Spleen (tissue), 11 donors: Measurements from ENCODE around the gene EFHD2. TPM values are rescaled to one million over a fixed set of nuclear protein-coding genes. Genes with fewer than 3 reads are reported as not detected.

ENCODE experiments used
- DNase-seq: peaks from one replicate; pipeline ENCODE4 v3.0.0-alpha.2; 2020
- H3K27ac ChIP-seq, 8 donors: fragments of 200-600 bp; sonication (generic) in 7 of 8; 1 replicate in 4 of 8; 2 replicates in 4 of 8; pipeline versions ENCODE4 v1.5.0 to v1.8.0; 2016 to 2021; ENCODE audit warnings: inconsistent platforms in 4 of 8, mild to moderate bottlenecking in 4 of 8, moderate library complexity in 1 of 8
- H3K27me3 ChIP-seq, 7 donors: fragments of 200-600 bp; sonication (generic) in 6 of 7; replicated peaks in 1 of 7; 1 replicate in 4 of 7; 2 replicates in 3 of 7; pipeline versions ENCODE4 v1.5.0 to v1.8.0; 2016 to 2021; ENCODE audit warnings: inconsistent platforms in 3 of 7, mild to moderate bottlenecking in 1 of 7
- H3K36me3 ChIP-seq, 6 donors: fragments of 200-600 bp; sonication (generic) in 5 of 6; 1 replicate in 4 of 6; 2 replicates in 2 of 6; pipeline versions ENCODE4 v1.5.0 to v1.8.0; 2016 to 2021; ENCODE audit warnings: inconsistent platforms in 2 of 6
- H3K4me1 ChIP-seq, 6 donors: fragments of 200-600 bp; sonication (generic) in 5 of 6; 1 replicate in 3 of 6; 2 replicates in 3 of 6; pipeline versions ENCODE4 v1.5.0 to v1.8.0; 2016 to 2021; ENCODE audit warnings: inconsistent platforms in 3 of 6
- H3K4me3 ChIP-seq, 8 donors: fragments of 200-600 bp; sonication (generic) in 7 of 8; 1 replicate in 4 of 8; 2 replicates in 4 of 8; pipeline versions ENCODE4 v1.5.0 to v1.8.0; 2016 to 2021; ENCODE audit warnings: inconsistent platforms in 4 of 8, mild to moderate bottlenecking in 4 of 8, moderate library complexity in 2 of 8
- H3K9me3 ChIP-seq, 8 donors: fragments of 200-600 bp; sonication (generic) in 7 of 8; 1 replicate in 4 of 8; 2 replicates in 4 of 8; pipeline versions ENCODE4 v1.5.0 to v1.8.0; 2016 to 2021; ENCODE audit warnings: inconsistent platforms in 4 of 8
- POLR2A ChIP-seq, 3 donors: fragments of 450-650 bp; IDR thresholded peaks; one replicate each; pipeline ENCODE4 v1.5.1; 2017; ENCODE audit warnings: antibody characterized with exemption in 3 of 3, mild to moderate bottlenecking in 1 of 3
- POLR2AphosphoS5 ChIP-seq, 3 donors: sonication (generic); formaldehyde crosslinking; IDR thresholded peaks; one replicate each; pipeline ENCODE4 v1.5.1; 2017; ENCODE audit warnings: antibody characterized with exemption in 3 of 3
- WGBS, 5 donors: extraction: QIAGEN DNeasy Blood & Tissue Kit in 3 of 5; methylation state at CpG; one replicate each; pipeline versions ENCODE4 v1.1.5 to v1.1.7; 2013 to 2018; 5-methylcytosine and 5-hydroxymethylcytosine counted together
- intact Hi-C: fragments of 100-400 bp; cut with DNase I; formaldehyde crosslinking; loops from one replicate; pipeline ENCODE4 v1.15.0; 2023; ENCODE audit warnings: low total_unique reads
- polyA plus RNA-seq, 3 donors: library from polyadenylated mRNA; stranded (reverse); fragments of 200-250 nt; gene quantifications; one replicate each; pipeline ENCODE4 v1.2.1, GENCODE V29; 2013
- total RNA-seq, 7 donors: library from RNA; depleted of rRNA in 3 of 7; stranded (reverse); fragments of >200 nt in 3 of 7; fragmentation: NEBNext Ultra II Directional in 4 of 7; extraction: Animal tissue kit (Norgen Biotek cat#: 25700) in 4 of 7; gene quantifications; one replicate each; pipeline versions ENCODE4 v1.1.0 to v1.2.1, GENCODE V29; 2016 to 2021
- TF ChIP-seq, protein P1 (sequence below), 11 experiments: fragments of 200-600 bp in 7 of 11; fragments of 450-650 bp in 4 of 11; sonication (generic) in 4 of 11; IDR thresholded peaks in 8 of 11; conservative IDR thresholded peaks in 3 of 11; 1 replicate in 7 of 11; 2 replicates in 4 of 11; pipeline versions ENCODE4 v1.4.0 to v1.8.0; 2016 to 2021; ENCODE audit warnings: antibody characterized with exemption in 11 of 11, inconsistent platforms in 4 of 11, mild to moderate bottlenecking in 1 of 11
- donor health status: healthy with polysubstance abuse.
- donor health status: DM: no; HTN: no; CAD: no; lungs with moderate emphysema.
- donor health status: DM: no; HTN: no; CAD: no.
- donor health status: Bipolar disorder and iron deficiency.
- donor health status: healthy.
- donor health status: DM: no; HTN: no; CAD: no.
- donor health status: DM: yes; HTN: yes; CAD: no.

EFHD2 gene
- total and polyA plus RNA-seq, 10 donors: 81.8 to 226 (median 155) TPM

DNA sequence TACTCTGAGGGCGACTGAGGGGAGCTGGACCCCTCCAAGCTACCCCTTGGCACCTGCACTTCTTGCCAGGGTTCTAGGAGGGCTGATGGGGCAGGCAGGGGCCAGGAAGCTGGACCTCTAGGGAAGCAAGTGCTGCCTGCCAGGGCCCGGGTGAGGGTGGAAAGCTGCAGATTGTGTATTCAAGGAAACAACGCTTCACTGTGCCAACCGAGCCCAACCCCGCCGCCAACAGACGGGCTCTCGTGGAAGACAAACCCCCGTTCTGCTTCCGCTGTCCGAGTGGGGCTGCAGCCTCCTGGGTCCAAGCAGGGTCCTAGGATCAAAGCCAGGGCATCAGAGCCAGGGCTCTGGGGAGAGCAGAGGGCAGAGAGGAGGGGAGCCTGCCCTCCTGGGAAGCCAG is 3.2 kb downstream of the EFHD2 start:
- WGBS, 5 donors: 36 to 70% (median 59%) methylated on average over 11 of the region's 11 CpGs
- H3K4me1 ChIP-seq: peaks cover 67 to 86% (median 79%) of the 10 kb centered on the region in 6 donors
- TF ChIP-seq POLR2A (IDR thresholded peaks at IDR 0.05) (no peak), POLR2AphosphoS5 (IDR thresholded peaks at IDR 0.05) (peak in 2 of 3 donors; percentile 48 to 59)
- TF ChIP-seq, protein P1, sequence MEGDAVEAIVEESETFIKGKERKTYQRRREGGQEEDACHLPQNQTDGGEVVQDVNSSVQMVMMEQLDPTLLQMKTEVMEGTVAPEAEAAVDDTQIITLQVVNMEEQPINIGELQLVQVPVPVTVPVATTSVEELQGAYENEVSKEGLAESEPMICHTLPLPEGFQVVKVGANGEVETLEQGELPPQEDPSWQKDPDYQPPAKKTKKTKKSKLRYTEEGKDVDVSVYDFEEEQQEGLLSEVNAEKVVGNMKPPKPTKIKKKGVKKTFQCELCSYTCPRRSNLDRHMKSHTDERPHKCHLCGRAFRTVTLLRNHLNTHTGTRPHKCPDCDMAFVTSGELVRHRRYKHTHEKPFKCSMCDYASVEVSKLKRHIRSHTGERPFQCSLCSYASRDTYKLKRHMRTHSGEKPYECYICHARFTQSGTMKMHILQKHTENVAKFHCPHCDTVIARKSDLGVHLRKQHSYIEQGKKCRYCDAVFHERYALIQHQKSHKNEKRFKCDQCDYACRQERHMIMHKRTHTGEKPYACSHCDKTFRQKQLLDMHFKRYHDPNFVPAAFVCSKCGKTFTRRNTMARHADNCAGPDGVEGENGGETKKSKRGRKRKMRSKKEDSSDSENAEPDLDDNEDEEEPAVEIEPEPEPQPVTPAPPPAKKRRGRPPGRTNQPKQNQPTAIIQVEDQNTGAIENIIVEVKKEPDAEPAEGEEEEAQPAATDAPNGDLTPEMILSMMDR (IDR thresholded peaks at IDR 0.05 in 8 of 11, conservative IDR thresholded peaks at IDR 0.05 in 3 of 11): no peak
- no peaks in the 10 kb centered on the region for H3K9me3 ChIP-seq
- intact Hi-C loops: no loop called here
- peak; percentile 87 for DNase-seq
- no peaks in the 10 kb centered on the region for H3K27me3 ChIP-seq
- peak overlapping the region in 7 of 8 donors; percentile 86 to 97 (median 88) for H3K4me3 ChIP-seq
- peak overlapping the region; percentile 42 to 96 (median 88) for H3K27ac ChIP-seq
- peaks cover 0 to 39% (median 3%) of the 10 kb centered on the region in 6 donors for H3K36me3 ChIP-seq

DNA sequence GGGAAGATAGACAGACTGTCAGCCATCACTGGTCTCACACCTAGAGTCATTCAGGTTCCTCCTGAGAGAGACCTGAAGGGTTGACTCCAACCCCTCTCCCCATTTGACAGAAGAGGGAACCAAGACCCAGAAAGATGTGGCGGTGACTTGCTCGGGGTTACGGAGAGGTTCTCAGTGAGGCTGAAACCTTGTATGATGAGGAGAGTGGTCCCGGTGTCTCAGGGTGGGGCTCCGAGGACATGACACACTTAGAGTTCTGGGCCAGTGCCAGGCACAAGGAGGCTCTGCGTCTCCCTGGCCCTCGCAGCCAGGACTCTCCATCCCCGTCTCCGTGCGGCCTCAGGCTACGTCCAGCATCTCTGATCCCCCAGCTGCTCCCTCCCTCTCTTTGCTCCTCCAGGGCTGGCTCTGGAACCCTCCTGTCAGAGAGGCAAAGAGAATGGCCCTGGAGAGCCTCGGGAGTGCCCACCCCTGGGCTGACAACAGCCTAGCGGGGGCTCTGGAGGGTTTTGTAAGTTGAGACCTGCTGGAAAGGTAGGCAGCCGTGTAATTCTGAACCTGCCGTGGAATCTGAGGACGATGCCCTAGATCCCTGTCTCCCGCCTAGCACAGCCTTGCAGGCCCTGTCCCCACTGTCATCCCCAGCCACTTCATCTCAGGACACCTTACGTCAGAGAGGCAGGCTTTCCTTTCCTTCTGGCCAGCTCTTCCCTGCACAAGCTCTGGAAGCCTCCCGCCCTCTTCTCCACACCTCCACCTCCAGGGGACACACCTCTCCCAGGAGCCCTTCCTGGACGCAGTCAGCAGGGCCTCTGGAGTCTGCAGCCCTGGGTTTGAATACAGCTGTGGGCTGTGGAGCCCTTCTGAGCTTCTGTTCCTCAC is 4.1 kb downstream of the EFHD2 start:
- 76 to 87% (median 82%) methylated on average over 19 to 20 of the region's 20 CpGs for WGBS, 5 donors
- no peaks in the 10 kb centered on the region for H3K9me3 ChIP-seq
- intact Hi-C loops: no loop called here
- peak overlapping the region in 5 of 8 donors; percentile 86 to 97 (median 87) for H3K4me3 ChIP-seq
- TF ChIP-seq POLR2A (IDR thresholded peaks at IDR 0.05) (no peak), POLR2AphosphoS5 (IDR thresholded peaks at IDR 0.05) (no peak)
- TF ChIP-seq, protein P1 (IDR thresholded peaks at IDR 0.05 in 8 of 11, conservative IDR thresholded peaks at IDR 0.05 in 3 of 11): no peak
- no peak for DNase-seq
- peak overlapping the region; percentile 35 to 96 (median 88) for H3K27ac ChIP-seq
- H3K27me3 ChIP-seq: no peaks in the 10 kb centered on the region
- H3K4me1 ChIP-seq: peaks cover 72 to 89% (median 84%) of the 10 kb centered on the region in 6 donors
- peaks cover 0 to 42% (median 3%) of the 10 kb centered on the region in 6 donors for H3K36me3 ChIP-seq

DNA sequence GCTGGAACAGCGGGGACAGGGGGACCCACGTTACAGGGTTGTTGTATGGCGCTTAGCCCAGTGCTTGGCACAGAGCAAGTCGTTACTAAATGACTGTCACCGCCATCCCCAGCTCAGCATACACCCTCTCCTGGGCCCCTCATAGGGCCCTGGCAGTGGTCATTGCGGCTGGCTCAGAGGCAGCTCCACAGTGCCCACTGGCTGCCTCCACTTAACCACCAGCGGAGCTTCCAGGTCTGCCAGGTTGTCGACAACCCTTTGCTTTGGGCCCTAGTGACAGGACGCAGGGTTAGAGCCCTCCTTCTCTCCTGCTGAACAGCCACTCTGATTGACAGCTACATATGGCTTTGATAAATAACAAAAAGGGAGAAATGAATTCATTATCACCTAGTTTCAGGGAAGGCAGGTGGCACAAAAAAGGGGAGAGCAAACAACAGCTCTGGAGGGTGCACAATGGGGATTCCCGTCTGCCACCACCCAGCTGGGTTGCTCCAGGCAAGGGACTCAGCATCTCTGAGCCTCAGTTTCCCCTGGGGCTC is 4.8 kb downstream of the EFHD2 start:
- no peak for DNase-seq
- no peak for TF ChIP-seq POLR2A (IDR thresholded peaks at IDR 0.05)
- TF ChIP-seq, protein P1 (IDR thresholded peaks at IDR 0.05 in 8 of 11, conservative IDR thresholded peaks at IDR 0.05 in 3 of 11): no peak
- TF ChIP-seq POLR2AphosphoS5 (IDR thresholded peaks at IDR 0.05): peak in 1 of 3 donors; percentile 24
- peak overlapping the region in 1 of 8 donors; percentile 97 for H3K4me3 ChIP-seq
- H3K4me1 ChIP-seq: peaks cover 72 to 90% (median 85%) of the 10 kb centered on the region in 6 donors
- no peaks in the 10 kb centered on the region for H3K27me3 ChIP-seq
- no peaks in the 10 kb centered on the region for H3K9me3 ChIP-seq
- intact Hi-C loops: no loop called here
- 83 to 92% (median 87%) methylated on average over 8 to 10 of the region's 10 CpGs for WGBS, 5 donors
- H3K27ac ChIP-seq: peak overlapping the region; percentile 25 to 96 (median 88)
- H3K36me3 ChIP-seq: peaks cover 0 to 49% (median 3%) of the 10 kb centered on the region in 6 donors
